H9 (cell line): Measurements from ENCODE around the gene MAPK14. TPM values are rescaled to one million over a fixed set of nuclear protein-coding genes. Genes with fewer than 3 reads are reported as not detected.

Source experiments
- DNase-seq: peaks from one replicate; pipeline ENCODE4 v3.0.0-alpha.2; 2017
- H2AFZ ChIP-seq: one replicate; pipeline ENCODE4 v1.6.1; 2013; ENCODE audit warnings: mild to moderate bottlenecking, low read length, control low read depth, moderate library complexity
- H2AK5ac ChIP-seq: 2 replicates; pipeline ENCODE4 v1.6.1; 2013; ENCODE audit warnings: low read length, control low read depth, mixed read lengths; ENCODE audit not compliant: insufficient read length
- H2BK120ac ChIP-seq: one replicate; pipeline ENCODE4 v1.6.1; 2013; ENCODE audit warnings: low read depth, mild to moderate bottlenecking, low read length, control low read depth, inconsistent platforms; ENCODE audit not compliant: poor library complexity, severe bottlenecking
- H2BK12ac ChIP-seq: 2 replicates; pipeline ENCODE4 v1.6.1; 2013; ENCODE audit warnings: low read length, control low read depth, mixed read lengths, low read depth; ENCODE audit not compliant: insufficient read length
- H2BK15ac ChIP-seq: 2 replicates; pipeline ENCODE4 v1.6.1; 2013; ENCODE audit warnings: low read depth, low read length, control low read depth
- H2BK20ac ChIP-seq: one replicate; pipeline ENCODE4 v1.6.1; 2013; ENCODE audit warnings: low read depth, mild to moderate bottlenecking, low read length, control low read depth, inconsistent platforms; ENCODE audit not compliant: poor library complexity, severe bottlenecking
- H2BK5ac ChIP-seq: 2 replicates; pipeline ENCODE4 v1.6.1; 2013; ENCODE audit warnings: low read length, control low read depth, mixed read lengths; ENCODE audit not compliant: insufficient read length
- H3K14ac ChIP-seq: 2 replicates; pipeline ENCODE4 v1.6.1; 2013; ENCODE audit warnings: low read length, control low read depth; ENCODE audit not compliant: insufficient read depth
- H3K18ac ChIP-seq: 2 replicates; pipeline ENCODE4 v1.6.1; 2013; ENCODE audit warnings: low read depth, mild to moderate bottlenecking, mixed read lengths, low read length, control low read depth; ENCODE audit not compliant: insufficient read length
- H3K23ac ChIP-seq: 2 replicates; pipeline ENCODE4 v1.6.1; 2013; ENCODE audit warnings: low read length, control low read depth, mixed read lengths, low read depth; ENCODE audit not compliant: insufficient read length
- H3K23me2 ChIP-seq: 2 replicates; pipeline ENCODE4 v1.6.1; 2013; ENCODE audit warnings: low read depth, mild to moderate bottlenecking, mixed read lengths, low read length, control low read depth; ENCODE audit not compliant: insufficient read length, poor library complexity, severe bottlenecking
- H3K27ac ChIP-seq: 2 replicates; pipeline ENCODE4 v1.5.1; 2013; ENCODE audit warnings: low read length, control low read depth, mixed read lengths, low read depth; ENCODE audit not compliant: insufficient read length
- H3K27me3 ChIP-seq: 2 replicates; pipeline ENCODE4 v1.6.1; 2013; ENCODE audit warnings: low read length, control low read depth, inconsistent platforms; ENCODE audit not compliant: insufficient read depth
- H3K4ac ChIP-seq: 2 replicates; pipeline ENCODE4 v1.6.1; 2013; ENCODE audit warnings: low read depth, mild to moderate bottlenecking, control low read depth, inconsistent platforms, low read length, moderate library complexity
- H3K4me1 ChIP-seq: 2 replicates; pipeline ENCODE4 v1.6.1; 2013; ENCODE audit warnings: low read length, control low read depth, inconsistent platforms; ENCODE audit not compliant: insufficient read depth
- H3K4me2 ChIP-seq: 2 replicates; pipeline ENCODE4 v1.6.1; 2013; ENCODE audit warnings: low read length, control low read depth, mixed read lengths; ENCODE audit not compliant: insufficient read length, insufficient read depth
- H3K56ac ChIP-seq: 2 replicates; pipeline ENCODE4 v1.6.1; 2013; ENCODE audit warnings: low read depth, mild to moderate bottlenecking, mixed read lengths, low read length, control low read depth; ENCODE audit not compliant: insufficient read length
- H3K79me1 ChIP-seq: 2 replicates; pipeline ENCODE4 v1.6.1; 2013; ENCODE audit warnings: low read depth, mild to moderate bottlenecking, moderate library complexity, low read length, control low read depth, inconsistent platforms; ENCODE audit not compliant: insufficient read depth, poor library complexity, severe bottlenecking
- H3K79me2 ChIP-seq: 2 replicates; pipeline ENCODE4 v1.6.1; 2013; ENCODE audit warnings: low read length, control low read depth, inconsistent platforms; ENCODE audit not compliant: insufficient read depth
- H3K9ac ChIP-seq: 2 replicates; pipeline ENCODE4 v1.6.1; 2013; ENCODE audit warnings: low read length, control low read depth, mixed read lengths; ENCODE audit not compliant: insufficient read length; ENCODE audit errors: extremely low read depth
- H3K9me3 ChIP-seq: one replicate; pipeline ENCODE4 v1.6.1; 2013; ENCODE audit warnings: low read depth, low read length, inconsistent platforms; ENCODE audit not compliant: control insufficient read depth
- H3T11ph ChIP-seq: one replicate; pipeline ENCODE4 v1.6.1; 2013; ENCODE audit warnings: mild to moderate bottlenecking, low read length, control low read depth, inconsistent platforms
- H4K20me1 ChIP-seq: one replicate; pipeline ENCODE4 v1.6.1; 2013; ENCODE audit not compliant: control insufficient read depth, insufficient read length, insufficient read depth
- H4K5ac ChIP-seq: 2 replicates; pipeline ENCODE4 v1.6.1; 2013; ENCODE audit warnings: low read depth, mild to moderate bottlenecking, mixed read lengths, low read length, control low read depth; ENCODE audit not compliant: insufficient read length
- H4K8ac ChIP-seq: replicated peaks from 2 replicates; pipeline ENCODE4 v1.6.1; 2013; ENCODE audit warnings: low read length, control low read depth, mixed read lengths, low read depth; ENCODE audit not compliant: insufficient read length
- H4K91ac ChIP-seq: 2 replicates; pipeline ENCODE4 v1.6.1; 2013; ENCODE audit warnings: low read depth, mild to moderate bottlenecking, moderate library complexity, mixed read lengths, low read length, control low read depth; ENCODE audit not compliant: insufficient read length
- H3K27ac Mint-ChIP-seq, 3 experiments: 2 replicates in 2 of 3; 3 replicates in 1 of 3; pipeline ENCODE4 v1.8.0; 2020 to 2021; ENCODE audit warnings: mixed read lengths in 3 of 3, mild to moderate bottlenecking in 1 of 3, moderate library complexity in 1 of 3
- H3K27me3 Mint-ChIP-seq: 2 replicates; pipeline ENCODE4 v1.8.0; 2021; ENCODE audit warnings: low read depth, mild to moderate bottlenecking, moderate library complexity, mixed read lengths
- H3K36me3 Mint-ChIP-seq, 3 experiments: 2 replicates in 2 of 3; 3 replicates in 1 of 3; pipeline ENCODE4 v1.8.0; 2020 to 2021; ENCODE audit warnings: low read depth in 3 of 3, mixed read lengths in 3 of 3; ENCODE audit not compliant: insufficient read depth in 1 of 3
- H3K4me1 Mint-ChIP-seq, 2 experiments: 2 replicates each; pipeline ENCODE4 v1.8.0; 2020; ENCODE audit warnings: mixed read lengths in 2 of 2
- H3K4me3 Mint-ChIP-seq, 2 experiments: 2 replicates in 1 of 2; 3 replicates in 1 of 2; pipeline ENCODE4 v1.8.0; 2020 to 2021; ENCODE audit warnings: mild to moderate bottlenecking in 2 of 2, mixed read lengths in 2 of 2, moderate library complexity in 1 of 2
- H3K9me3 Mint-ChIP-seq, 2 experiments: 2 replicates in 1 of 2; 3 replicates in 1 of 2; pipeline ENCODE4 v1.8.0; 2020; ENCODE audit warnings: mild to moderate bottlenecking in 2 of 2, mixed read lengths in 2 of 2, moderate library complexity in 1 of 2
- CTCF ChIP-seq: fragments of 200-600 bp; sonication (generic); conservative IDR thresholded peaks from 3 replicates; pipeline ENCODE4 v1.8.0; 2021; ENCODE audit warnings: antibody characterized with exemption, mild to moderate bottlenecking
- WGBS: extraction: QIAGEN DNeasy Blood & Tissue Kit; methylation state at CpG from one replicate; pipeline ENCODE4 v1.1.7; 2013; ENCODE audit warnings: missing lambda C conversion rate, low lambda C conversion rate, mixed read lengths; ENCODE audit not compliant: insufficient read length; ENCODE audit errors: extremely low coverage; 5-methylcytosine and 5-hydroxymethylcytosine counted together
- total RNA-seq: library from RNA; stranded (reverse); gene quantifications from 2 replicates; pipeline ENCODE4 v1.2.1, GENCODE V29; 2021

MAPK14 gene
- total RNA-seq, 1 experiment from 2014 or later = 40.5 TPM

- no peak overlapping the region for H2BK20ac ChIP-seq
- Mint-ChIP-seq H3K27ac (no peak overlapping the region), H3K27me3 (no peaks in the 10 kb centered on the region), H3K4me3 (no peak overlapping the region), H3K36me3 (peaks cover 0 to 21% (median 6%) of the 10 kb centered on the region in 3 experiments; a peak in 5 of 7 replicates), H3K4me1 (peaks cover 6 to 13% of the 10 kb centered on the region in 2 experiments), H3K9me3 (no peaks in the 10 kb centered on the region)
- no peaks in the 10 kb centered on the region for H3K4me1 ChIP-seq
- H2BK15ac ChIP-seq = no peak overlapping the region
- no peak overlapping the region for H3K18ac ChIP-seq
- no peak overlapping the region for H4K91ac ChIP-seq
- H3K14ac ChIP-seq = no peak overlapping the region
- no peak overlapping the region for H2BK120ac ChIP-seq
- H4K20me1 ChIP-seq = no peaks in the 10 kb centered on the region
- H4K5ac ChIP-seq = no peak overlapping the region
- no peaks in the 10 kb centered on the region for H3K79me1 ChIP-seq
- no peak overlapping the region for H3K9ac ChIP-seq
- H3K4ac ChIP-seq = no peak overlapping the region
- no peak overlapping the region for H2AK5ac ChIP-seq
- no peak overlapping the region for H2BK5ac ChIP-seq
- no peaks in the 10 kb centered on the region for H3K23me2 ChIP-seq
- H4K8ac ChIP-seq = no peak overlapping the region
- no peak overlapping the region for H2BK12ac ChIP-seq
- no CpG with 5 or more reads among the region's 2 CpGs for WGBS
- TF ChIP-seq CTCF = no peak
- H3K23ac ChIP-seq = no peak overlapping the region
- DNase-seq = no peak
- no peak overlapping the region for H3K27ac ChIP-seq
- no peak overlapping the region for H2AFZ ChIP-seq
- no peak overlapping the region for H3T11ph ChIP-seq
- no peaks in the 10 kb centered on the region for H3K79me2 ChIP-seq
- no peak overlapping the region for H3K4me2 ChIP-seq
- H3K27me3 ChIP-seq = no peaks in the 10 kb centered on the region
- H3K9me3 ChIP-seq = no peaks in the 10 kb centered on the region
- no peak overlapping the region for H3K56ac ChIP-seq
These were observed 34.6 kb downstream of the MAPK14 start for GRCh38 chr6:36062247-36062646.
